Astrocyte (in vitro differentiated cells and primary cell): ENCODE data around the gene ZDHHC12. TPM values are rescaled to one million over a fixed set of nuclear protein-coding genes. Genes with fewer than 3 reads are reported as not detected.
A peak's percentile ranks its signal among the peaks of the same experiment; 100 is the strongest.

Experiments used
- DNase-seq: peaks from one replicate; pipeline ENCODE4 v3.0.0-alpha.2; 2010; ENCODE audit warnings: low read depth
- FAIRE-seq: peaks from 2 replicates; lab custom pipeline; 2011; peaks lifted over from hg19 to GRCh38; lab: Jason Lieb, UNC
- H2AFZ ChIP-seq: 2 replicates; pipeline ENCODE4 v1.6.0; 2012; ENCODE audit warnings: low read depth, low read length, inconsistent platforms
- H3K27ac ChIP-seq: 2 replicates; pipeline ENCODE4 v1.5.1; 2011; ENCODE audit warnings: low read depth, low read length, inconsistent platforms
- H3K27me3 ChIP-seq: 2 replicates; pipeline ENCODE4 v1.6.0; 2011; ENCODE audit warnings: low read length, inconsistent platforms; ENCODE audit not compliant: insufficient read depth
- H3K36me3 ChIP-seq: 2 replicates; pipeline ENCODE4 v1.5.1; 2011; ENCODE audit warnings: low read length, inconsistent platforms; ENCODE audit not compliant: insufficient read depth
- H3K4me1 ChIP-seq: 2 replicates; pipeline ENCODE4 v1.5.1; 2011; ENCODE audit warnings: low read length, inconsistent platforms; ENCODE audit not compliant: insufficient read depth
- H3K4me2 ChIP-seq: 2 replicates; pipeline ENCODE4 v1.6.0; 2012; ENCODE audit warnings: low read length, inconsistent platforms
- H3K4me3 ChIP-seq: 2 replicates; pipeline ENCODE4 v1.5.1; 2011; ENCODE audit warnings: low read depth, mild to moderate bottlenecking, low read length, inconsistent platforms; ENCODE audit not compliant: insufficient read depth
- H3K79me2 ChIP-seq: 2 replicates; pipeline ENCODE4 v1.6.0; 2012; ENCODE audit warnings: mild to moderate bottlenecking, low read length, inconsistent platforms; ENCODE audit not compliant: insufficient read depth
- H3K9ac ChIP-seq: 2 replicates; pipeline ENCODE4 v1.6.0; 2012; ENCODE audit warnings: mild to moderate bottlenecking, low read length, inconsistent platforms
- H3K9me3 ChIP-seq: 2 replicates; pipeline ENCODE4 v1.5.1; 2012; ENCODE audit warnings: low read depth, mild to moderate bottlenecking, low read length, inconsistent platforms; ENCODE audit not compliant: insufficient read depth
- H4K20me1 ChIP-seq: 2 replicates; pipeline ENCODE4 v1.6.0; 2012; ENCODE audit warnings: low read length, inconsistent platforms; ENCODE audit not compliant: insufficient read depth
- H3K27ac Mint-ChIP-seq: one replicate; pipeline ENCODE4 v1.8.0; 2021; ENCODE audit warnings: mild to moderate bottlenecking, mixed read lengths; ENCODE audit not compliant: unreplicated experiment
- H3K27me3 Mint-ChIP-seq: one replicate; pipeline ENCODE4 v1.8.0; 2021; ENCODE audit warnings: low read depth, mixed read lengths; ENCODE audit not compliant: unreplicated experiment
- H3K36me3 Mint-ChIP-seq: one replicate; pipeline ENCODE4 v1.8.0; 2021; ENCODE audit warnings: low read depth, mixed read lengths; ENCODE audit not compliant: unreplicated experiment
- H3K4me1 Mint-ChIP-seq: one replicate; pipeline ENCODE4 v1.8.0; 2021; ENCODE audit warnings: low read depth, mixed read lengths; ENCODE audit not compliant: unreplicated experiment
- H3K4me3 Mint-ChIP-seq: one replicate; pipeline ENCODE4 v1.8.0; 2021; ENCODE audit warnings: mild to moderate bottlenecking, moderate library complexity, mixed read lengths; ENCODE audit not compliant: unreplicated experiment
- H3K9me3 Mint-ChIP-seq: one replicate; pipeline ENCODE4 v1.8.0; 2021; ENCODE audit warnings: mild to moderate bottlenecking, mixed read lengths; ENCODE audit not compliant: unreplicated experiment
- EZH2 ChIP-seq: IDR thresholded peaks from 2 replicates; pipeline ENCODE4 v1.6.1; 2012; ENCODE audit warnings: mild to moderate bottlenecking, low read length, inconsistent platforms; ENCODE audit not compliant: insufficient read depth
- total RNA-seq: library from RNA; stranded (reverse); gene quantifications from 2 replicates; pipeline ENCODE4 v1.2.1, GENCODE V29; 2021
- TF ChIP-seq, protein P1 (sequence below): IDR thresholded peaks from 2 replicates; pipeline ENCODE4 v1.5.1; 2011; ENCODE audit warnings: low read depth, mild to moderate bottlenecking, inconsistent platforms, low read length, moderate library complexity; ENCODE audit not compliant: insufficient read depth

Gene ZDHHC12
- total RNA-seq, 1 donor from 2014 or later: 23.7 TPM

- no peak for TF ChIP-seq EZH2
- TF ChIP-seq, protein P1, sequence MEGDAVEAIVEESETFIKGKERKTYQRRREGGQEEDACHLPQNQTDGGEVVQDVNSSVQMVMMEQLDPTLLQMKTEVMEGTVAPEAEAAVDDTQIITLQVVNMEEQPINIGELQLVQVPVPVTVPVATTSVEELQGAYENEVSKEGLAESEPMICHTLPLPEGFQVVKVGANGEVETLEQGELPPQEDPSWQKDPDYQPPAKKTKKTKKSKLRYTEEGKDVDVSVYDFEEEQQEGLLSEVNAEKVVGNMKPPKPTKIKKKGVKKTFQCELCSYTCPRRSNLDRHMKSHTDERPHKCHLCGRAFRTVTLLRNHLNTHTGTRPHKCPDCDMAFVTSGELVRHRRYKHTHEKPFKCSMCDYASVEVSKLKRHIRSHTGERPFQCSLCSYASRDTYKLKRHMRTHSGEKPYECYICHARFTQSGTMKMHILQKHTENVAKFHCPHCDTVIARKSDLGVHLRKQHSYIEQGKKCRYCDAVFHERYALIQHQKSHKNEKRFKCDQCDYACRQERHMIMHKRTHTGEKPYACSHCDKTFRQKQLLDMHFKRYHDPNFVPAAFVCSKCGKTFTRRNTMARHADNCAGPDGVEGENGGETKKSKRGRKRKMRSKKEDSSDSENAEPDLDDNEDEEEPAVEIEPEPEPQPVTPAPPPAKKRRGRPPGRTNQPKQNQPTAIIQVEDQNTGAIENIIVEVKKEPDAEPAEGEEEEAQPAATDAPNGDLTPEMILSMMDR: no peak
- H3K4me3 Mint-ChIP-seq: peak overlapping the region; percentile 98
- H3K9me3 Mint-ChIP-seq: no peaks in the 10 kb centered on the region
- Histone ChIP-seq H2AFZ (peak overlapping the region; percentile 78), H3K4me2 (peak overlapping the region; percentile 97), H4K20me1 (no peaks in the 10 kb centered on the region), H3K36me3 (no peaks in the 10 kb centered on the region), H3K27ac (peak overlapping the region; percentile 61), H3K9me3 (no peaks in the 10 kb centered on the region), H3K27me3 (no peaks in the 10 kb centered on the region), H3K79me2 (peaks cover 7% of the 10 kb centered on the region), H3K9ac (peak overlapping the region; percentile 85), H3K4me1 (peaks cover 23% of the 10 kb centered on the region), H3K4me3 (peak overlapping the region; percentile 73)
- peaks cover 4% of the 10 kb centered on the region for H3K36me3 Mint-ChIP-seq
- no peak for FAIRE-seq
- peaks cover 31% of the 10 kb centered on the region for H3K4me1 Mint-ChIP-seq
- no peak for DNase-seq
- H3K27ac Mint-ChIP-seq: peak overlapping the region; percentile 95
- H3K27me3 Mint-ChIP-seq: no peaks in the 10 kb centered on the region
These were observed 39.9 kb downstream of the ZDHHC12 start for GRCh38 chr9:128684065-128684324.

GRCh38 chr9:128683340-128684064 is 40.4 kb downstream of the ZDHHC12 start:
- Histone ChIP-seq H3K27me3 (no peaks in the 10 kb centered on the region), H3K4me1 (peaks cover 23% of the 10 kb centered on the region), H2AFZ (peak overlapping the region; percentile 78), H3K4me2 (peak overlapping the region; percentile 97), H3K79me2 (peaks cover 7% of the 10 kb centered on the region), H3K36me3 (no peaks in the 10 kb centered on the region), H3K9me3 (no peaks in the 10 kb centered on the region), H3K4me3 (peak overlapping the region; percentile 73), H3K9ac (peak overlapping the region; percentile 85), H4K20me1 (no peaks in the 10 kb centered on the region), H3K27ac (peak overlapping the region; percentile 61)
- peaks cover 4% of the 10 kb centered on the region for H3K36me3 Mint-ChIP-seq
- TF ChIP-seq, protein P1: no peak
- no peak for TF ChIP-seq EZH2
- H3K4me1 Mint-ChIP-seq: peaks cover 31% of the 10 kb centered on the region
- H3K27me3 Mint-ChIP-seq: no peaks in the 10 kb centered on the region
- no peak for FAIRE-seq
- H3K9me3 Mint-ChIP-seq: no peaks in the 10 kb centered on the region
- H3K27ac Mint-ChIP-seq: peak overlapping the region; percentile 95
- peak overlapping the region; percentile 98 for H3K4me3 Mint-ChIP-seq
- DNase-seq: no peak

- no peaks in the 10 kb centered on the region for H3K79me2 ChIP-seq
- no peak overlapping the region for H2AFZ ChIP-seq
- Mint-ChIP-seq H3K36me3 (no peaks in the 10 kb centered on the region), H3K4me1 (no peaks in the 10 kb centered on the region), H3K27ac (no peak overlapping the region), H3K9me3 (no peaks in the 10 kb centered on the region), H3K4me3 (no peak overlapping the region), H3K27me3 (no peaks in the 10 kb centered on the region)
- H3K4me2 ChIP-seq: no peak overlapping the region
- no peaks in the 10 kb centered on the region for H3K9me3 ChIP-seq
- H4K20me1 ChIP-seq: no peaks in the 10 kb centered on the region
- no peak for FAIRE-seq
- no peak overlapping the region for H3K27ac ChIP-seq
- H3K4me1 ChIP-seq: no peaks in the 10 kb centered on the region
- no peaks in the 10 kb centered on the region for H3K27me3 ChIP-seq
- DNase-seq: no peak
- no peak overlapping the region for H3K9ac ChIP-seq
- no peaks in the 10 kb centered on the region for H3K36me3 ChIP-seq
- no peak overlapping the region for H3K4me3 ChIP-seq
- TF ChIP-seq EZH2: no peak
- TF ChIP-seq, protein P1: no peak
These were observed 46.1 kb downstream of the ZDHHC12 start for GRCh38 chr9:128677794-128678193.
